Fibroblast of lung (primary cell): ENCODE results near the gene ZNF385B. TPM values are rescaled to one million over a fixed set of nuclear protein-coding genes. Genes with fewer than 3 reads are reported as not detected.

Experiments
- DNase-seq, 2 donors: peaks; one replicate each; pipeline versions ENCODE4 v3.0.0 to v3.0.0-alpha.2; 2010; ENCODE audit warnings: low read depth in 2 of 2
- H2AFZ ChIP-seq: 2 replicates; pipeline ENCODE4 v1.5.1; 2012; ENCODE audit warnings: low read length, control low read depth, inconsistent platforms
- H3K27ac ChIP-seq: 2 replicates; pipeline ENCODE4 v1.5.1; 2011; ENCODE audit warnings: low read length, control low read depth; ENCODE audit not compliant: insufficient read depth
- H3K27me3 ChIP-seq: 2 replicates; pipeline ENCODE4 v1.5.1; 2011; ENCODE audit warnings: mild to moderate bottlenecking, low read length; ENCODE audit not compliant: control insufficient read depth, insufficient read depth
- H3K36me3 ChIP-seq: 2 replicates; pipeline ENCODE4 v1.5.1; 2011; ENCODE audit warnings: low read length; ENCODE audit not compliant: control insufficient read depth, insufficient read depth
- H3K4me1 ChIP-seq: 2 replicates; pipeline ENCODE4 v1.5.1; 2011; ENCODE audit warnings: low read length; ENCODE audit not compliant: control insufficient read depth, insufficient read depth; ENCODE audit errors: extremely low read depth
- H3K4me2 ChIP-seq: 2 replicates; pipeline ENCODE4 v1.5.1; 2011; ENCODE audit warnings: low read length, control low read depth; ENCODE audit not compliant: insufficient read depth; ENCODE audit errors: extremely low read depth
- H3K4me3 ChIP-seq, 4 experiments: fragments of 200-600 bp in 1 of 4; sonication (generic) in 1 of 4; replicated peaks in 1 of 4; 2 replicates each; pipeline ENCODE4 v1.5.1; 2011 to 2016; ENCODE audit warnings: low read length in 4 of 4, low read depth in 3 of 4, mild to moderate bottlenecking in 3 of 4, control low read depth in 2 of 4, inconsistent platforms in 1 of 4, mixed read lengths in 1 of 4; ENCODE audit not compliant: insufficient read depth in 1 of 4; ENCODE audit errors: control extremely low read depth in 1 of 4
- H3K79me2 ChIP-seq: 2 replicates; pipeline ENCODE4 v1.5.1; 2012; ENCODE audit warnings: mild to moderate bottlenecking, low read length, inconsistent platforms; ENCODE audit not compliant: control insufficient read depth, insufficient read depth
- H3K9ac ChIP-seq: 2 replicates; pipeline ENCODE4 v1.5.1; 2011; ENCODE audit warnings: mild to moderate bottlenecking, low read length, control low read depth; ENCODE audit not compliant: insufficient read depth
- H3K9me3 ChIP-seq: 2 replicates; pipeline ENCODE4 v1.5.1; 2012; ENCODE audit warnings: low read depth, low read length; ENCODE audit not compliant: control insufficient read depth, insufficient read depth
- H4K20me1 ChIP-seq: 2 replicates; pipeline ENCODE4 v1.5.1; 2011; ENCODE audit warnings: low read length; ENCODE audit not compliant: control insufficient read depth, insufficient read depth; ENCODE audit errors: extremely low read depth
- EZH2 ChIP-seq: IDR thresholded peaks from 2 replicates; pipeline ENCODE4 v1.5.1; 2012; ENCODE audit warnings: low read length, control low read depth, mild to moderate bottlenecking; ENCODE audit errors: missing control alignments
- polyA plus RNA-seq, 2 donors: library from polyadenylated mRNA; depleted of rRNA in 1 of 2; stranded (reverse) in 1 of 2; unstranded in 1 of 2; fragments of >200 nt; gene quantifications; 2 replicates each; pipeline ENCODE4 v1.2.1, GENCODE V29; 2011 to 2012; ENCODE audit warnings: missing spikeins in 1 of 2
- total RNA-seq: library from RNA; depleted of rRNA; stranded (reverse); fragments of >200 nt; gene quantifications from 2 replicates; pipeline ENCODE4 v1.2.1, GENCODE V29; 2014
- TF ChIP-seq, protein P1 (sequence below), 2 donors: IDR thresholded peaks in 1 of 2; conservative IDR thresholded peaks in 1 of 2; 1 replicate in 1 of 2; 2 replicates in 1 of 2; pipeline ENCODE4 v1.5.1; 2011 to 2012; ENCODE audit warnings: low read length in 2 of 2, control low read depth in 1 of 2, inconsistent platforms in 1 of 2, low read depth in 1 of 2, mild to moderate bottlenecking in 1 of 2

ZNF385B gene
- total and polyA plus RNA-seq, 2 donors (not counting 1 experiment from before 2014, with no cell fraction given) = 0.06 TPM; not detected in 1

DNA sequence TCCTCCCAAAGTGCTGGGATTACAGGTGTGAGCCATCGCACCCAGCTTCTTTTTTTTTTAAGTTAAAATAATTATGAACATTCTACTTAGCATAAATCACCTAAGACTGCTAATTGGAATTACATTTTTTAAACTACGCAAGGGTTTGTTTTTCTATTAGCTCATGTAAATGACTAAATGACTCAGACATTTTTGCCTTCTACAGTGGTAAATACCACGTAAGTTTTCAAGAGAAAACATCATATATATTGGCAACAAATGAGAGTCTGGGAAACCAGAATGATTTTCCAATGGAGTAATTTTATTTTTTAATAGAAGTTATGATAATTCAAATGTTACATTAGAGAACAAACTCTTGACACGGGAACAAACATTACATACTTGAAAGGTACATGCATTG, 259.0 kb downstream of the ZNF385B start:
- H3K36me3 ChIP-seq = no peaks in the 10 kb centered on the region
- H4K20me1 ChIP-seq = no peaks in the 10 kb centered on the region
- H3K79me2 ChIP-seq = no peaks in the 10 kb centered on the region
- H3K9me3 ChIP-seq = no peaks in the 10 kb centered on the region
- no peak overlapping the region for H3K4me2 ChIP-seq
- no peak overlapping the region for H3K9ac ChIP-seq
- H3K4me3 ChIP-seq = no peak overlapping the region
- H2AFZ ChIP-seq = no peak overlapping the region
- H3K27ac ChIP-seq = no peak overlapping the region
- TF ChIP-seq, protein P1, sequence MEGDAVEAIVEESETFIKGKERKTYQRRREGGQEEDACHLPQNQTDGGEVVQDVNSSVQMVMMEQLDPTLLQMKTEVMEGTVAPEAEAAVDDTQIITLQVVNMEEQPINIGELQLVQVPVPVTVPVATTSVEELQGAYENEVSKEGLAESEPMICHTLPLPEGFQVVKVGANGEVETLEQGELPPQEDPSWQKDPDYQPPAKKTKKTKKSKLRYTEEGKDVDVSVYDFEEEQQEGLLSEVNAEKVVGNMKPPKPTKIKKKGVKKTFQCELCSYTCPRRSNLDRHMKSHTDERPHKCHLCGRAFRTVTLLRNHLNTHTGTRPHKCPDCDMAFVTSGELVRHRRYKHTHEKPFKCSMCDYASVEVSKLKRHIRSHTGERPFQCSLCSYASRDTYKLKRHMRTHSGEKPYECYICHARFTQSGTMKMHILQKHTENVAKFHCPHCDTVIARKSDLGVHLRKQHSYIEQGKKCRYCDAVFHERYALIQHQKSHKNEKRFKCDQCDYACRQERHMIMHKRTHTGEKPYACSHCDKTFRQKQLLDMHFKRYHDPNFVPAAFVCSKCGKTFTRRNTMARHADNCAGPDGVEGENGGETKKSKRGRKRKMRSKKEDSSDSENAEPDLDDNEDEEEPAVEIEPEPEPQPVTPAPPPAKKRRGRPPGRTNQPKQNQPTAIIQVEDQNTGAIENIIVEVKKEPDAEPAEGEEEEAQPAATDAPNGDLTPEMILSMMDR (conservative IDR thresholded peaks at IDR 0.05 in 1 of 2, IDR thresholded peaks at IDR 0.05 in 1 of 2; ENCODE audit: low read depth in 1 of 2, low read length in 2 of 2) = no peak
- no peak for TF ChIP-seq EZH2
- no peaks in the 10 kb centered on the region for H3K27me3 ChIP-seq
- DNase-seq = no peak
- H3K4me1 ChIP-seq = no peaks in the 10 kb centered on the region

DNA sequence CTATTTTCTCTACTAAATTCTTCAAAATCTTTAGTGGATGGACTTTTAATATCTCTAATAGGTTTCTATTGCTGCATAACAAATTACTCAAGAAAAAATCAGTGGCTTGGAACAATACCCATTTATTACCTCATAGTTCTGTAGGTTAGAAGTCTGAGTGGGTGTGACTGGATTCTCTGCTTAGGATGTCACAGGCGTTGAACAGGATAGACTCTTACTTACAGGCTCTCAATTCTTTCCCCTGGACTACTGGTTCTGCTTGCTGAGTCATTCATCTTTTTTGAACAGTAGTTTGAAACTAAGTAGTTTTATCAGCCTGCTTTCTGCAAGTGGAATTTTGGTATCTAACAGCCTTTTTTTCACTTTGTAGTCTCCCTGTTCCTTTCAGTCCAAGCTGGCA, 265.4 kb downstream of the ZNF385B start:
- H3K4me3 ChIP-seq = no peak overlapping the region
- H3K79me2 ChIP-seq = no peaks in the 10 kb centered on the region
- no peak overlapping the region for H2AFZ ChIP-seq
- peaks cover 2% of the 10 kb centered on the region for H3K4me1 ChIP-seq
- H3K27ac ChIP-seq = no peak overlapping the region
- H3K4me2 ChIP-seq = no peak overlapping the region
- H4K20me1 ChIP-seq = no peaks in the 10 kb centered on the region
- H3K27me3 ChIP-seq = no peaks in the 10 kb centered on the region
- H3K36me3 ChIP-seq = no peaks in the 10 kb centered on the region
- TF ChIP-seq, protein P1 (conservative IDR thresholded peaks at IDR 0.05 in 1 of 2, IDR thresholded peaks at IDR 0.05 in 1 of 2; ENCODE audit: low read depth in 1 of 2, low read length in 2 of 2) = no peak
- no peak for TF ChIP-seq EZH2
- no peaks in the 10 kb centered on the region for H3K9me3 ChIP-seq
- DNase-seq = peak; percentile 85 to 93
- H3K9ac ChIP-seq = no peak overlapping the region

DNA sequence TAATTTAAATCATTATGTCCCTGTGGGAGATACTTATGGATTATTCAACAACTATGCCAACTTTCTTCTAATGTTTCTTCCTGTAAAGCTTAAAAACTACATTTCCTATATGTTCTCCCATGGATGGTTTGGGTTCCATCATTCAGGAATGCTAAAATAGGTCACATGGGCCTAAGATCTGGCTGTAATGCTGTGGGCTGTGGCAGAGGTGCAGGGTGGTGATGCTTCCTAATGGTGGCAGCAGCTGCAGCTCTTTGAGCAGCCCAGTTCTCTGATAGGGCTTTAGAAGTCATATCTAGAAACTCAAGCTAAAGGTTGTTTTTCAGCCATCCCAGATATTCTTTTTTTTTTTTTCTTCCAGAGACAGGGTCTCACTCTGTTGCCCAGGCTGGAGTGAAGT, 266.1 kb downstream of the ZNF385B start:
- no peaks in the 10 kb centered on the region for H3K36me3 ChIP-seq
- no peaks in the 10 kb centered on the region for H3K9me3 ChIP-seq
- no peak overlapping the region for H2AFZ ChIP-seq
- TF ChIP-seq, protein P1 (conservative IDR thresholded peaks at IDR 0.05 in 1 of 2, IDR thresholded peaks at IDR 0.05 in 1 of 2; ENCODE audit: low read depth in 1 of 2, low read length in 2 of 2) = peak in 1 of 2 donors; percentile 2
- no peak for TF ChIP-seq EZH2
- H3K9ac ChIP-seq = no peak overlapping the region
- H3K79me2 ChIP-seq = no peaks in the 10 kb centered on the region
- no peak overlapping the region for H3K4me3 ChIP-seq
- no peaks in the 10 kb centered on the region for H3K27me3 ChIP-seq
- H3K27ac ChIP-seq = no peak overlapping the region
- DNase-seq = no peak
- no peaks in the 10 kb centered on the region for H4K20me1 ChIP-seq
- no peak overlapping the region for H3K4me2 ChIP-seq
- H3K4me1 ChIP-seq = peaks cover 2% of the 10 kb centered on the region
